Sciatic nerve (tissue), 1 donor: ENCODE measurements around the gene PURB. TPM values are rescaled to one million over a fixed set of nuclear protein-coding genes. Genes with fewer than 3 reads are reported as not detected.

Source experiments
- total RNA-seq: library from RNA; stranded (reverse); fragmentation: NEBNext Ultra II Directional; extraction: Animal tissue kit (Norgen Biotek cat#: 25700); gene quantifications from one replicate; pipeline ENCODE4 v1.2.1, GENCODE V29; 2021
- donor health status: DM: no; HTN: no; CAD: no.

Gene PURB
- total RNA-seq, 1 donor from 2014 or later, result 27.6 TPM

Other genes starting within 250 kb of the PURB start
- 92.7 TPM for gene ZMIZ2, start 136.7 kb downstream of the PURB start, total RNA-seq
- 637 TPM for gene PPIA, start 88.8 kb downstream of the PURB start, total RNA-seq
- gene H2AZ2, start 37.4 kb downstream of the PURB start, total RNA-seq, result 159 TPM
- gene MYO1G, start 93.5 kb upstream of the PURB start, total RNA-seq, result 8.8 TPM
- 42.9 TPM for gene CCM2, start 114.7 kb upstream of the PURB start, total RNA-seq
- gene NACAD, start 203.4 kb upstream of the PURB start, total RNA-seq, result 12.0 TPM
- gene TBRG4, start 226.2 kb upstream of the PURB start, total RNA-seq, result 39.5 TPM